AG09309 (cell line): ENCODE measurements around the gene PARD3B.

Experiments
- DNase-seq: peaks from one replicate; pipeline ENCODE4 v3.0.0-alpha.2; 2010; ENCODE audit warnings: low read depth
- H3K4me3 ChIP-seq: 2 replicates; pipeline ENCODE4 v1.5.1; 2011; ENCODE audit warnings: mild to moderate bottlenecking, low read depth, low read length, moderate library complexity; ENCODE audit not compliant: control insufficient read depth
- TF ChIP-seq, protein P1 (sequence below): IDR thresholded peaks from 2 replicates; pipeline ENCODE4 v1.5.1; 2011; ENCODE audit warnings: mild to moderate bottlenecking, low read depth, low read length, inconsistent platforms; ENCODE audit not compliant: insufficient read depth, control insufficient read depth; ENCODE audit errors: missing control alignments

Gene PARD3B

DNA sequence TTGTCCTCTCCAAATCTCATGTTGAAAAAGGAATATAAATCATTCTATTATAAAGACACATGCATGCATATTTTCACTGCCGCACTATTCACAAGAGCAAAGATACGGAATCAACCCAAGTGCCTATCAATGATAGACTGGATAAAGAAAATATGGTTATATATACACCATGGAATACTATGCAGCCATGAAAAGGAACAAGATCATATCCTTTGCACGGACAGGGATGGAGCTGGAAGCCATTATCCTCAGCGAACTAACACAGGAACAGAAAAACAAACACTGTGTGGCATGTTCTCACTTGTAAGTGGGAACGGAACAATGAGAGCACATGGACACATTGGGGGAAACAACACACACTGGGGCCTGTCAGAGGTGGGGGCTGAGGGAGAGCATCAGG is 28.1 kb upstream of the PARD3B start:
- no peak overlapping the region for H3K4me3 ChIP-seq
- TF ChIP-seq, protein P1, sequence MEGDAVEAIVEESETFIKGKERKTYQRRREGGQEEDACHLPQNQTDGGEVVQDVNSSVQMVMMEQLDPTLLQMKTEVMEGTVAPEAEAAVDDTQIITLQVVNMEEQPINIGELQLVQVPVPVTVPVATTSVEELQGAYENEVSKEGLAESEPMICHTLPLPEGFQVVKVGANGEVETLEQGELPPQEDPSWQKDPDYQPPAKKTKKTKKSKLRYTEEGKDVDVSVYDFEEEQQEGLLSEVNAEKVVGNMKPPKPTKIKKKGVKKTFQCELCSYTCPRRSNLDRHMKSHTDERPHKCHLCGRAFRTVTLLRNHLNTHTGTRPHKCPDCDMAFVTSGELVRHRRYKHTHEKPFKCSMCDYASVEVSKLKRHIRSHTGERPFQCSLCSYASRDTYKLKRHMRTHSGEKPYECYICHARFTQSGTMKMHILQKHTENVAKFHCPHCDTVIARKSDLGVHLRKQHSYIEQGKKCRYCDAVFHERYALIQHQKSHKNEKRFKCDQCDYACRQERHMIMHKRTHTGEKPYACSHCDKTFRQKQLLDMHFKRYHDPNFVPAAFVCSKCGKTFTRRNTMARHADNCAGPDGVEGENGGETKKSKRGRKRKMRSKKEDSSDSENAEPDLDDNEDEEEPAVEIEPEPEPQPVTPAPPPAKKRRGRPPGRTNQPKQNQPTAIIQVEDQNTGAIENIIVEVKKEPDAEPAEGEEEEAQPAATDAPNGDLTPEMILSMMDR = no peak
- DNase-seq = no peak

DNA sequence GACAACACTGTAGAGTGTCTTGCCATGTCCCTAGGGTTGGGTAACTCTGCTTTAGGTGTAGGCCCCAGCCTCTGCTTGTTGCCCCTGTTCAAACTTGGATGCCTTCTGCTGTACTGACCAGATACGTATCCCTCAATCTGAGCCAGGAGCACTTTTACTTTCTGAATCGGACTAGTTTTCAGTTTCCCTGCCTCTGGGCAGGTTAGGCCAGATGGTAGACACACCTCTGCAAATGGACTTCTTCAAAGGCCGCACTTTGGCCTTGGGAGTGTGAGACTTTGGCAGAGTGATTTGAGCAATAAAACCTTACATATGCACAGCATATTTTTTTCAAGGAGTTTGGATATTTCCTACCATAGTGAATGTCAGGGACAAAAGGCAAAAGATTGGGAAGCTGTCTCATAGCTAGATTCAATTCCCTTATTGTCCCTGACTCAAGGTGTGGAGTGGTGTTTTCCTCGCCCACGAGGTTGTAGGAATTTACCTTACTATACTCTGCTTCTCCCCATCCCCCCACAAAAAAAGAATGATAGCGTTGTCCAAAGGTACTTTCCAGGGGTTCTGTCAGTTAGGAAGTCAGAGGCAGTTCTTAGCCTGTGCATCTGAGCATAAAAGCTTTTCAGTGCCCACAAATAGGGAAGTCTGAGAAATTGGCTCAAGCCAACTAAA is 15.3 kb upstream of the PARD3B start:
- TF ChIP-seq, protein P1 = no peak
- no peak for DNase-seq
- H3K4me3 ChIP-seq = no peak overlapping the region

DNA sequence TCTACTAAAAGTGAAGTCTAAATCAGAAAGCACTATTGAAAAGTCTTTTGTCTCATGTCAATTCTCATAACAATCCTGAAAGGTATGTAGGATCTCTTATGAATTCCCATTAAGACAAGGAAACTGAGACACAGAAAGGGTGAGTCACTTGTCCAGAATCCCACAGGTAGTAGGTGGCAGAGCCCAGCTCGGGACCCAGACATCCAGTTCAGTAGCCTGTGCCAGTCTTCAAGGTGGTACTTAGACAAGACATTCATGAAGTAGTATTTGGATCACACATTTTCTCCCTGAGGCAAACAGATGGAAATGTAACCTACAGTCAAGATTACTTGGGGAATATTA is 14.8 kb upstream of the PARD3B start:
- H3K4me3 ChIP-seq = no peak overlapping the region
- TF ChIP-seq, protein P1 = no peak
- no peak for DNase-seq

DNA sequence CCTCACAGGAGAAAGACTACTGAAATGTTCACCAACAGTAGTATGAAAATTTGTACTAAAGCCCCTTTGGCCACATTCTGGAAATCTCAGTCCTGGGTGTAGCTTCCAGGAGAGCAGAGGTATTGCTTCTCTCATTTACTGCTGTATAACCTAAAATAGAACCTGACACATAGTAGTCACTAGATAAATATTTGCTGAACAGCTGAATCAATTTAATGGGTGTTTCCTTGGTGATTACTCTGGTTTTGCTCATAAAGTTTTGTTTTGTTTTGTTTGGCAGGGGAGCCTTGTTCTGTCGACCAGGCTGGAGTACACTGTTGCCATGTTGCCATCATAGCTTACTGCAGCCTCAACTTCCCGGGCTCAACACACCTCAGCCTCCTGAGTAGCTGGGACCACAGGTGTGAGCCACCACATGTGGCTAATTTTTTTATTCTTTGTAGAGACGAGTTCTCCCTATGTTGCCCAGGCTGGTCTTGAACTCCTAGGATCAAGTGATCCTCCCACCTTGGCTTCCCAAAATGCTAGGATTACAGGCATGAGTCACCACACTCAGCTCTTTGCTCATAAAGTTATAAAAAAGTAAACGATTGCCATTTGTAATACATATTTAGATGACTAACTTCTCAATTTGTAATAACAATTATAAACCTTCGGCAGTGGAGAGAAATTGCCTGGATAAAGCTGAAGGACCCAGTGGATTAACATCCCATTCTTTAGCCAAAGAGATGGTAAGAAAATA is 11.5 kb upstream of the PARD3B start:
- TF ChIP-seq, protein P1 = no peak
- peak; percentile 45 for DNase-seq
- H3K4me3 ChIP-seq = no peak overlapping the region

DNA sequence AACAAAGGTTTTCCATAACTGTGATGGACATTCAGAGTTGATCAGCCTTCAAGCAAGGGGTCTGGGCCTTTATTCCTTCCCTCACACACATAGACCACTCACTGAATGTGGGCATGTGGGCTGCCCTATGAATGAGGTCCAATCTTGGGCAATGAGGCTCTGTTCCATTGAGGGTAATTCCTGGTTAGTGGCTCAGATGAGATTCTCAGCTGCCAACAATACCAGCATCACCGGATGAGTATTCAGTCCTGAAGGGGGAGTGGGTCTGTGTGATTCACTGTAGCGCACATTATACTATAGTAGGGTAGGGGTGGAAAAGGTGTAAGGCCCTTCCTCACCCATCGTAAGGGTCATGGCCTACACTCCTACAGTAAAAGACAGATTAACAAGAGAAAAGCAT is 9.9 kb upstream of the PARD3B start:
- H3K4me3 ChIP-seq = no peak overlapping the region
- no peak for DNase-seq
- TF ChIP-seq, protein P1 = no peak

DNA sequence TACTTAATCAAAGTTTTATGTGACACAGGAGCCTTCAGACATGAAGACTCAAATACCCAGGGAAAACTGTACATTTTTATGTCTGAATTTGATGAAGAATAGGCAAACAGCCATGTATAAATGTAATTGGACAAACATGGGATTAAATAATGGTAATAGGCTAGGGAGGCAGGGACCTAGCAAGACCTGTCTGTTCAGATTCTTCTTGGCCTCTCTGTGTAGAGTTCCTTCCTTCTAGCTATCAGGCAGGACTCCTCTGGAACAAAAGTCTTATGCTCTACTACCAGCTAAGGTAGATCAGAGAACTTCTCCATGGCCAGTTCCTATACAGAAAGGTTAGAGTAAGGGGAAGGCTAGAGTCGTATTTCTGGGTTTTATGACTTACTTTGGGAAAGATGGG is 9.5 kb upstream of the PARD3B start:
- no peak overlapping the region for H3K4me3 ChIP-seq
- TF ChIP-seq, protein P1 = no peak
- DNase-seq = no peak
